Mesenchymal stem cell (in vitro differentiated cells and primary cell): Measurements from ENCODE around the gene SIMC1.

Source experiments
- DNase-seq: peaks from one replicate; pipeline ENCODE4 v3.0.0-alpha.2; 2013
- H2AFZ ChIP-seq: one replicate; pipeline ENCODE4 v1.6.1; 2013; ENCODE audit warnings: low read depth, mild to moderate bottlenecking, control low read depth, inconsistent platforms, low read length, moderate library complexity
- H2AK5ac ChIP-seq: 2 replicates; pipeline ENCODE4 v1.6.1; 2013; ENCODE audit warnings: low read length, moderate library complexity, mild to moderate bottlenecking, inconsistent platforms; ENCODE audit not compliant: severe bottlenecking
- H2BK120ac ChIP-seq: one replicate; pipeline ENCODE4 v1.6.1; 2013; ENCODE audit warnings: low read depth, mild to moderate bottlenecking, inconsistent platforms, low read length, moderate library complexity
- H2BK12ac ChIP-seq, 2 experiments: one replicate each; pipeline ENCODE4 v1.6.1; 2013; ENCODE audit warnings: inconsistent platforms in 2 of 2, low read length in 2 of 2, mild to moderate bottlenecking in 2 of 2, moderate library complexity in 2 of 2, control low read depth in 1 of 2
- H2BK15ac ChIP-seq: one replicate; pipeline ENCODE4 v1.6.1; 2013; ENCODE audit warnings: mild to moderate bottlenecking, low read depth, inconsistent platforms; ENCODE audit not compliant: poor library complexity, severe bottlenecking
- H2BK5ac ChIP-seq: 2 replicates; pipeline ENCODE4 v1.6.1; 2013; ENCODE audit warnings: low read depth, mild to moderate bottlenecking, low read length, control low read depth, inconsistent platforms; ENCODE audit not compliant: poor library complexity, severe bottlenecking
- H3K14ac ChIP-seq, 2 experiments: one replicate each; pipeline ENCODE4 v1.6.1; 2013; ENCODE audit warnings: inconsistent platforms in 2 of 2, low read length in 2 of 2, control low read depth in 1 of 2, mild to moderate bottlenecking in 1 of 2, moderate library complexity in 1 of 2
- H3K18ac ChIP-seq, 2 experiments: one replicate each; pipeline ENCODE4 v1.6.1; 2013; ENCODE audit warnings: inconsistent platforms in 2 of 2, low read length in 2 of 2, control low read depth in 1 of 2, low read depth in 1 of 2, mild to moderate bottlenecking in 1 of 2
- H3K23ac ChIP-seq, 2 experiments: one replicate each; pipeline ENCODE4 v1.6.1; 2013; ENCODE audit warnings: inconsistent platforms in 2 of 2, low read length in 2 of 2, mild to moderate bottlenecking in 2 of 2, moderate library complexity in 2 of 2, control low read depth in 1 of 2
- H3K27ac ChIP-seq: 2 replicates; pipeline ENCODE4 v1.5.1; 2013; ENCODE audit warnings: mild to moderate bottlenecking, moderate library complexity, low read length, control low read depth, inconsistent platforms; ENCODE audit not compliant: poor library complexity, severe bottlenecking
- H3K27me3 ChIP-seq, 2 experiments: 2 replicates each; pipeline versions ENCODE4 v1.6.1 to v1.7.0; 2013; ENCODE audit warnings: low read length in 2 of 2, mild to moderate bottlenecking in 2 of 2, moderate library complexity in 2 of 2, control low read depth in 1 of 2, inconsistent platforms in 1 of 2; ENCODE audit not compliant: control insufficient read depth in 1 of 2, insufficient read depth in 1 of 2
- H3K36me3 ChIP-seq, 2 experiments: 2 replicates each; pipeline versions ENCODE4 v1.6.1 to v1.7.0; 2013; ENCODE audit warnings: low read length in 2 of 2, control low read depth in 1 of 2, inconsistent platforms in 1 of 2, low read depth in 1 of 2, mild to moderate bottlenecking in 1 of 2; ENCODE audit not compliant: insufficient read depth in 2 of 2, control insufficient read depth in 1 of 2
- H3K4ac ChIP-seq, 2 experiments: one replicate each; pipeline ENCODE4 v1.6.1; 2013; ENCODE audit warnings: inconsistent platforms in 2 of 2, low read length in 2 of 2, mild to moderate bottlenecking in 2 of 2, moderate library complexity in 2 of 2, control low read depth in 1 of 2, low read depth in 1 of 2
- H3K4me1 ChIP-seq: 2 replicates; pipeline ENCODE4 v1.6.1; 2013; ENCODE audit warnings: low read depth, low read length, control low read depth; ENCODE audit not compliant: control insufficient read depth, insufficient read depth
- H3K4me2 ChIP-seq: 2 replicates; pipeline ENCODE4 v1.6.1; 2013; ENCODE audit warnings: low read length, mild to moderate bottlenecking, inconsistent platforms; ENCODE audit not compliant: poor library complexity, severe bottlenecking
- H3K4me3 ChIP-seq, 2 experiments: 2 replicates each; pipeline versions ENCODE4 v1.5.1 to v1.7.0; 2013; ENCODE audit warnings: low read length in 2 of 2, mild to moderate bottlenecking in 2 of 2, control low read depth in 1 of 2, low read depth in 1 of 2; ENCODE audit not compliant: insufficient read depth in 1 of 2
- H3K79me1 ChIP-seq: replicated peaks from 2 replicates; pipeline ENCODE4 v1.6.1; 2013; ENCODE audit warnings: mild to moderate bottlenecking, control low read depth, low read length, inconsistent platforms; ENCODE audit not compliant: poor library complexity, severe bottlenecking
- H3K9ac ChIP-seq: 2 replicates; pipeline ENCODE4 v1.7.0; 2013; ENCODE audit warnings: mild to moderate bottlenecking, low read length, moderate library complexity
- H3K9me3 ChIP-seq: 2 replicates; pipeline ENCODE4 v1.7.0; 2013; ENCODE audit warnings: mild to moderate bottlenecking, low read length; ENCODE audit not compliant: control insufficient read depth
- H4K8ac ChIP-seq: one replicate; pipeline ENCODE4 v1.6.1; 2013; ENCODE audit warnings: inconsistent platforms, mild to moderate bottlenecking, low read length, moderate library complexity
- H4K91ac ChIP-seq: one replicate; pipeline ENCODE4 v1.6.1; 2013; ENCODE audit warnings: mild to moderate bottlenecking, low read length, inconsistent platforms
- WGBS: methylation state at CpG from one replicate; pipeline ENCODE4 v1.1.7; 2013; ENCODE audit warnings: mixed read lengths; 5-methylcytosine and 5-hydroxymethylcytosine counted together

SIMC1 gene

GRCh38 chr5:176334031-176334770 lies 96.0 kb downstream of the SIMC1 start:
- no peak overlapping the region for H2AK5ac ChIP-seq
- no peak overlapping the region for H3K4me2 ChIP-seq
- H3K27ac ChIP-seq = no peak overlapping the region
- no peak overlapping the region for H3K4ac ChIP-seq
- H3K4me1 ChIP-seq = no peaks in the 10 kb centered on the region
- no peaks in the 10 kb centered on the region for H3K9me3 ChIP-seq
- no peak overlapping the region for H3K23ac ChIP-seq
- no peak overlapping the region for H4K91ac ChIP-seq
- H2BK12ac ChIP-seq = no peak overlapping the region
- H3K27me3 ChIP-seq = no peaks in the 10 kb centered on the region
- H2AFZ ChIP-seq = no peak overlapping the region
- H3K36me3 ChIP-seq = peaks cover 3 to 25% of the 10 kb centered on the region in 2 experiments
- H3K18ac ChIP-seq = no peak overlapping the region
- H3K9ac ChIP-seq = no peak overlapping the region
- H2BK120ac ChIP-seq = no peak overlapping the region
- no peak overlapping the region for H3K4me3 ChIP-seq
- H2BK5ac ChIP-seq = no peak overlapping the region
- no peak overlapping the region for H2BK15ac ChIP-seq
- DNase-seq = no peak
- H3K79me1 ChIP-seq = no peaks in the 10 kb centered on the region
- H4K8ac ChIP-seq = no peak overlapping the region
- H3K14ac ChIP-seq = no peak overlapping the region

- Histone ChIP-seq H3K4me2 (no peak overlapping the region), H3K4ac (no peak overlapping the region), H3K23ac (no peak overlapping the region), H3K4me1 (no peaks in the 10 kb centered on the region), H3K36me3 (peaks cover 3 to 37% of the 10 kb centered on the region in 2 experiments), H2AFZ (no peak overlapping the region), H2BK120ac (no peak overlapping the region), H3K4me3 (no peak overlapping the region), H3K79me1 (no peaks in the 10 kb centered on the region), H3K27me3 (no peaks in the 10 kb centered on the region), H3K9ac (no peak overlapping the region), H3K14ac (no peak overlapping the region), H4K91ac (no peak overlapping the region), H2BK12ac (no peak overlapping the region), H3K27ac (no peak overlapping the region), H2BK5ac (no peak overlapping the region), H4K8ac (no peak overlapping the region), H2AK5ac (no peak overlapping the region), H3K9me3 (no peaks in the 10 kb centered on the region), H2BK15ac (no peak overlapping the region), H3K18ac (no peak overlapping the region)
- DNase-seq = no peak
- 67% methylated on average over 1 of the region's 1 CpG for WGBS
Observed at GRCh38 chr5:176337913-176338312, 99.7 kb downstream of the SIMC1 start.

- WGBS = 100% methylated on average over 2 of the region's 5 CpGs
- H3K9me3 ChIP-seq = no peaks in the 10 kb centered on the region
- no peak for DNase-seq
- H3K27ac ChIP-seq = no peak overlapping the region
- H2BK15ac ChIP-seq = no peak overlapping the region
- no peak overlapping the region for H4K91ac ChIP-seq
- no peak overlapping the region for H3K4me3 ChIP-seq
- H3K4me1 ChIP-seq = no peaks in the 10 kb centered on the region
- no peak overlapping the region for H3K4me2 ChIP-seq
- H2BK12ac ChIP-seq = no peak overlapping the region
- no peak overlapping the region for H3K9ac ChIP-seq
- H2BK5ac ChIP-seq = no peak overlapping the region
- no peak overlapping the region for H3K14ac ChIP-seq
- H2AFZ ChIP-seq = no peak overlapping the region
- H3K79me1 ChIP-seq = no peaks in the 10 kb centered on the region
- no peak overlapping the region for H3K4ac ChIP-seq
- no peaks in the 10 kb centered on the region for H3K27me3 ChIP-seq
- H3K23ac ChIP-seq = no peak overlapping the region
- no peak overlapping the region for H2BK120ac ChIP-seq
- no peak overlapping the region for H3K18ac ChIP-seq
- H3K36me3 ChIP-seq = peaks cover 5 to 44% of the 10 kb centered on the region in 2 experiments
- H4K8ac ChIP-seq = no peak overlapping the region
- H2AK5ac ChIP-seq = no peak overlapping the region
Observed at GRCh38 chr5:176339304-176339703, 101.1 kb downstream of the SIMC1 start.

- Histone ChIP-seq H3K4me1 (no peaks in the 10 kb centered on the region), H3K23ac (no peak overlapping the region)
- 96% methylated on average over 2 of the region's 2 CpGs for WGBS
Observed at GRCh38 chr5:176341325-176342157, 103.3 kb downstream of the SIMC1 start.

More at GRCh38 chr5:176341325-176342157, 103.3 kb downstream of the SIMC1 start:
- Histone ChIP-seq H2BK12ac (no peak overlapping the region), H3K9ac (no peak overlapping the region), H3K18ac (no peak overlapping the region), H2BK5ac (no peak overlapping the region), H2BK120ac (no peak overlapping the region), H3K4ac (no peak overlapping the region), H2BK15ac (no peak overlapping the region), H3K14ac (no peak overlapping the region), H4K91ac (no peak overlapping the region), H3K27me3 (no peaks in the 10 kb centered on the region), H3K4me3 (no peak overlapping the region), H2AFZ (no peak overlapping the region), H3K4me2 (no peak overlapping the region), H3K27ac (no peak overlapping the region), H4K8ac (no peak overlapping the region), H3K79me1 (peaks cover under 1% of the 10 kb centered on the region), H2AK5ac (no peak overlapping the region), H3K9me3 (no peaks in the 10 kb centered on the region), H3K36me3 (peaks cover 13 to 59% of the 10 kb centered on the region in 2 experiments)
- DNase-seq = no peak
